ENCODE measurements around the gene MLLT10. TPM values are rescaled to one million over a fixed set of nuclear protein-coding genes. Genes with fewer than 3 reads are reported as not detected.

MLLT10 gene
- total and polyA plus RNA-seq, 4 donors: 20.6 to 97.8 (median 35.7) TPM

- Histone ChIP-seq H3K9ac (ENCODE audit: insufficient read depth in 1 of 2, low read length in 2 of 2) (no peak overlapping the region), H3K4me1 (ENCODE audit: control insufficient read depth in 5 of 5, insufficient read depth in 5 of 5, low read length in 5 of 5) (peaks cover 0 to 23% (median 0%) of the 10 kb centered on the region in 5 donors), H3K27ac (ENCODE audit: low read depth in 1 of 2, low read length in 1 of 2) (no peak overlapping the region), H3K27me3 (ENCODE audit: control insufficient read depth in 3 of 3, insufficient read depth in 3 of 3, low read length in 2 of 3) (no peaks in the 10 kb centered on the region), H3K9me3 (ENCODE audit: control insufficient read depth in 4 of 4, insufficient read depth in 3 of 4, low read length in 3 of 4) (no peaks in the 10 kb centered on the region), H3K36me3 (ENCODE audit: control insufficient read depth in 4 of 4, insufficient read depth in 4 of 4, low read length in 4 of 4) (peaks cover 0 to 13% (median 4%) of the 10 kb centered on the region in 4 donors), H3K4me3 (no peak overlapping the region)
- TF ChIP-seq, protein P1, sequence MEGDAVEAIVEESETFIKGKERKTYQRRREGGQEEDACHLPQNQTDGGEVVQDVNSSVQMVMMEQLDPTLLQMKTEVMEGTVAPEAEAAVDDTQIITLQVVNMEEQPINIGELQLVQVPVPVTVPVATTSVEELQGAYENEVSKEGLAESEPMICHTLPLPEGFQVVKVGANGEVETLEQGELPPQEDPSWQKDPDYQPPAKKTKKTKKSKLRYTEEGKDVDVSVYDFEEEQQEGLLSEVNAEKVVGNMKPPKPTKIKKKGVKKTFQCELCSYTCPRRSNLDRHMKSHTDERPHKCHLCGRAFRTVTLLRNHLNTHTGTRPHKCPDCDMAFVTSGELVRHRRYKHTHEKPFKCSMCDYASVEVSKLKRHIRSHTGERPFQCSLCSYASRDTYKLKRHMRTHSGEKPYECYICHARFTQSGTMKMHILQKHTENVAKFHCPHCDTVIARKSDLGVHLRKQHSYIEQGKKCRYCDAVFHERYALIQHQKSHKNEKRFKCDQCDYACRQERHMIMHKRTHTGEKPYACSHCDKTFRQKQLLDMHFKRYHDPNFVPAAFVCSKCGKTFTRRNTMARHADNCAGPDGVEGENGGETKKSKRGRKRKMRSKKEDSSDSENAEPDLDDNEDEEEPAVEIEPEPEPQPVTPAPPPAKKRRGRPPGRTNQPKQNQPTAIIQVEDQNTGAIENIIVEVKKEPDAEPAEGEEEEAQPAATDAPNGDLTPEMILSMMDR (IDR thresholded peaks at IDR 0.05; ENCODE audit: control extremely low read depth, extremely low read depth): no peak
- DNase-seq (no peak), ATAC-seq (ENCODE audit: insufficient read depth, low FRiP score) (no peak)
- 53 to 81% methylated on average over 3 of the region's 3 CpGs for WGBS, 2 donors
Observed at GRCh38 chr10:21625623-21626229, 91.7 kb downstream of the MLLT10 start.

DNA sequence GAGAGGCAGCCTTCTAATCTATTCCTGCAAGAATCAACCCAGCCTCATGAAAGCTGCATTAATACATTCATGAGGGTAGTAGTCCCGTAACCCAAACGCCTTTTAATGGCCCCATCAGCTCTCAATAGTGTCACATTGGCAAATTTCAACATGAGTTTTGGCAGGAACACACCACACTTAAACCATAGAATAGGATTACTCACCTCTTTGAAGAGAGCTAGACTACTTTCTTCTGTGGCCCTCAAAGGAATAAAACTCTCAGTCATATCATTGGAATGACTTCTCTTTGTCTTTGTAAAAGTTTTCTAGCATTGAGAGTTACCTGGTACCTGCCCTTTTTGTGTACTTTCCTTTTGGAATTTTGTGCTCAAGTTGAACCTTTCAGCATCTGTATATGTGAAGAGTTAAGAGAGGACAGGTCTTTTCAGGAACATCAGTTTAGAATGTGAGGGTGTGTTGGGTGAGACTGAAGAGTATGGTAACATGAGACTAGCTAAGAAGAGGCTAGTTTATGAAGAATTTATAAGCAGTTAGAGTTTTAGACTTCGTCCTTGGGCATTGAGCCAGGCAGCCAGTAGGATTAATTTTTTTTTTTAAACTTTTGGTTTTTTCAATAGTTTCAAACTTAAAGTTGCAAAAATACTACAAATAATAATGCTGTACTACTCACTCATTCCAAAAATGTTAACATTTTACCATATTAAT is 92.6 kb downstream of the MLLT10 start:
- peaks cover 0 to 14% (median 5%) of the 10 kb centered on the region in 4 donors for H3K36me3 ChIP-seq (ENCODE audit: control insufficient read depth in 4 of 4, insufficient read depth in 4 of 4, low read length in 4 of 4)
- H3K4me1 ChIP-seq (ENCODE audit: control insufficient read depth in 5 of 5, insufficient read depth in 5 of 5, low read length in 5 of 5): peaks cover 0 to 23% (median 0%) of the 10 kb centered on the region in 5 donors
- H3K9me3 ChIP-seq (ENCODE audit: control insufficient read depth in 4 of 4, insufficient read depth in 3 of 4, low read length in 3 of 4): no peaks in the 10 kb centered on the region
- ATAC-seq (ENCODE audit: insufficient read depth, low FRiP score) (peak; percentile 66), DNase-seq (peak in 2 of 3 donors; percentile 39 to 42)
- no peaks in the 10 kb centered on the region for H3K27me3 ChIP-seq (ENCODE audit: control insufficient read depth in 3 of 3, insufficient read depth in 3 of 3, low read length in 2 of 3)
- 70 to 88% methylated on average over 3 of the region's 3 CpGs for WGBS, 2 donors
- H3K27ac ChIP-seq (ENCODE audit: low read depth in 1 of 2, low read length in 1 of 2): no peak overlapping the region
- TF ChIP-seq, protein P1 (IDR thresholded peaks at IDR 0.05; ENCODE audit: control extremely low read depth, extremely low read depth): no peak
- H3K4me3 ChIP-seq: no peak overlapping the region
- no peak overlapping the region for H3K9ac ChIP-seq (ENCODE audit: insufficient read depth in 1 of 2, low read length in 2 of 2)

DNA sequence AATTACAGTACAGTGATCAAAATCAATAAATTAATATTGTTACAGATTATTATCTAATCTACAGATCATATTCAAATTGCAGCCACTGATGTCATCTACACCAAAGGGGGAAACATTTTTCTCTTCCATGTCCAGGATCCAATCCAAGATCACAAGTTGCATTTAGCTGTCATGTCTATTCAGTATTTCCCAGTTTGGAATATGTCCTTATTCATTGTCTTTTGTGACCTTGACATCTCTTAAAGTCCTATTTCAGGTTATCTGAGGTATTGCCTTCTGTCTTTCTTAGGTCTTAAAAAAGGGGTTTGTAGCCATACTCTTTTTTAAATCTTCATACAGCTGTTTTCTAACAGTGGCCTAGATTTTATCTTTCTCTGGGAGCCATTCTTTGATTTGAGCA is 93.3 kb downstream of the MLLT10 start:
- no peak overlapping the region for H3K27ac ChIP-seq (ENCODE audit: low read depth in 1 of 2, low read length in 1 of 2)
- H3K27me3 ChIP-seq (ENCODE audit: control insufficient read depth in 3 of 3, insufficient read depth in 3 of 3, low read length in 2 of 3): no peaks in the 10 kb centered on the region
- TF ChIP-seq, protein P1 (IDR thresholded peaks at IDR 0.05; ENCODE audit: control extremely low read depth, extremely low read depth): no peak
- H3K9me3 ChIP-seq (ENCODE audit: control insufficient read depth in 4 of 4, insufficient read depth in 3 of 4, low read length in 3 of 4): no peaks in the 10 kb centered on the region
- peaks cover 0 to 14% (median 5%) of the 10 kb centered on the region in 4 donors for H3K36me3 ChIP-seq (ENCODE audit: control insufficient read depth in 4 of 4, insufficient read depth in 4 of 4, low read length in 4 of 4)
- no peak for ATAC-seq (ENCODE audit: insufficient read depth, low FRiP score)
- H3K4me1 ChIP-seq (ENCODE audit: control insufficient read depth in 5 of 5, insufficient read depth in 5 of 5, low read length in 5 of 5): peaks cover 0 to 23% (median 0%) of the 10 kb centered on the region in 5 donors
- H3K4me3 ChIP-seq: no peak overlapping the region
- H3K9ac ChIP-seq (ENCODE audit: insufficient read depth in 1 of 2, low read length in 2 of 2): no peak overlapping the region
- no peak for DNase-seq

All from lung (tissue), 12 donors.